ENCODE data around the gene SH3GL1. TPM values are rescaled to one million over a fixed set of nuclear protein-coding genes. Genes with fewer than 3 reads are reported as not detected.

SH3GL1 gene
- total and polyA plus RNA-seq, 7 donors: 28.5 to 47.4 (median 33.9) TPM

GRCh38 chr19:4347521-4347920 is 52.8 kb downstream of the SH3GL1 start:
- Histone ChIP-seq H3K9me3 (no peaks in the 10 kb centered on the region), H3K27ac (no peak overlapping the region), H3K27me3 (no peaks in the 10 kb centered on the region), H3K36me3 (peaks cover 0 to 26% (median 2%) of the 10 kb centered on the region in 4 donors), H3K4me1 (peaks cover 0 to 8% (median 7%) of the 10 kb centered on the region in 4 donors), H3K4me3 (no peak overlapping the region)
- intact Hi-C loops (cut with DNase I): no loop called here
- TF ChIP-seq CTCF (IDR thresholded peaks at IDR 0.05) (no peak), POLR2AphosphoS5 (IDR thresholded peaks at IDR 0.05) (no peak), POLR2A (IDR thresholded peaks at IDR 0.05) (no peak), EP300 (IDR thresholded peaks at IDR 0.05) (no peak)
- no peak for DNase-seq
- WGBS, 2 donors: 67 to 83% methylated on average over 6 of the region's 6 CpGs

GRCh38 chr19:4346020-4346383 is 54.3 kb downstream of the SH3GL1 start:
- Histone ChIP-seq H3K27me3 (no peaks in the 10 kb centered on the region), H3K36me3 (peaks cover 0 to 26% (median 2%) of the 10 kb centered on the region in 4 donors), H3K27ac (no peak overlapping the region), H3K4me3 (no peak overlapping the region), H3K4me1 (peaks cover 0 to 13% (median 12%) of the 10 kb centered on the region in 4 donors), H3K9me3 (no peaks in the 10 kb centered on the region)
- TF ChIP-seq EP300 (IDR thresholded peaks at IDR 0.05) (no peak), POLR2AphosphoS5 (IDR thresholded peaks at IDR 0.05) (no peak), POLR2A (IDR thresholded peaks at IDR 0.05) (no peak), CTCF (IDR thresholded peaks at IDR 0.05) (no peak)
- WGBS, 2 donors: 95 to 96% methylated on average over 6 of the region's 6 CpGs
- intact Hi-C loops (cut with DNase I): no loop called here
- no peak for DNase-seq

DNA sequence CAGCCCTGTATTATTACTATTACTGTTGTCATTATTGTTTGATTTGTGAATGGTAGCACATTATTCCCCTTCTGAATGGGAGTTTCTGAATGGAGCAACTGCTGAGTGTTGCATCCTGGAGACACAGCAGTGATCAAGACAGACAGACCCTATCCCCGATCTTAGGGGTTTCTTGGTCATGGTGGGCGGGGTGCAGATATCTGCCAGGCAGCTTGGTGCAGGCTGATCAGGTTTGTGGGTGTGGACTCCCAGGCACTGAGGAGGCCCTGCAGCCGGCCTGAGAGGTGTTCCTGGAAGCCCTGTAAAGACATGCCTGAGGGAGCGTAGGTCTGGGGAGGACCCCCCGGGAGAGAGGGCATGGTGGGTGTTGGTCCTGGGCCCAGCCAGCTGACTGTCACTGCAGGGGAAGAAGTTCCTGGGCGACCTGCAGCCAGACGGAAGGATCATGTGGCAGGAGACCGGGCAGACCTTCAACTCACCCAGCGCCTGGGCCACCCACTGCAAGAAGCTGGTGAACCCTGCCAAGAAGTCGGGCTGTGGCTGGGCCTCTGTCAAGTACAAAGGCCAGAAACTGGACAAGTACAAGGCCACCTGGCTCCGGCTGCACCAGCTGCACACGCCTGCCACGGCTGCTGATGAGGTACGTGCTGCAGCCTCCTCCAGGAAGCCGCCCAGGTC is 54.9 kb downstream of the SH3GL1 start:
- no peak for TF ChIP-seq POLR2AphosphoS5 (IDR thresholded peaks at IDR 0.05)
- TF ChIP-seq POLR2A (IDR thresholded peaks at IDR 0.05): no peak
- TF ChIP-seq CTCF (IDR thresholded peaks at IDR 0.05): no peak
- no peak for TF ChIP-seq EP300 (IDR thresholded peaks at IDR 0.05)
- intact Hi-C loops (cut with DNase I): no loop called here
- WGBS, 2 donors: 76 to 92% methylated on average over 15 of the region's 15 CpGs
- no peak overlapping the region for H3K4me3 ChIP-seq
- DNase-seq: no peak
- no peak overlapping the region for H3K27ac ChIP-seq
- H3K9me3 ChIP-seq: no peaks in the 10 kb centered on the region
- peaks cover 0 to 13% (median 12%) of the 10 kb centered on the region in 4 donors for H3K4me1 ChIP-seq
- H3K36me3 ChIP-seq: peaks cover 0 to 26% (median 2%) of the 10 kb centered on the region in 4 donors
- H3K27me3 ChIP-seq: no peaks in the 10 kb centered on the region

DNA sequence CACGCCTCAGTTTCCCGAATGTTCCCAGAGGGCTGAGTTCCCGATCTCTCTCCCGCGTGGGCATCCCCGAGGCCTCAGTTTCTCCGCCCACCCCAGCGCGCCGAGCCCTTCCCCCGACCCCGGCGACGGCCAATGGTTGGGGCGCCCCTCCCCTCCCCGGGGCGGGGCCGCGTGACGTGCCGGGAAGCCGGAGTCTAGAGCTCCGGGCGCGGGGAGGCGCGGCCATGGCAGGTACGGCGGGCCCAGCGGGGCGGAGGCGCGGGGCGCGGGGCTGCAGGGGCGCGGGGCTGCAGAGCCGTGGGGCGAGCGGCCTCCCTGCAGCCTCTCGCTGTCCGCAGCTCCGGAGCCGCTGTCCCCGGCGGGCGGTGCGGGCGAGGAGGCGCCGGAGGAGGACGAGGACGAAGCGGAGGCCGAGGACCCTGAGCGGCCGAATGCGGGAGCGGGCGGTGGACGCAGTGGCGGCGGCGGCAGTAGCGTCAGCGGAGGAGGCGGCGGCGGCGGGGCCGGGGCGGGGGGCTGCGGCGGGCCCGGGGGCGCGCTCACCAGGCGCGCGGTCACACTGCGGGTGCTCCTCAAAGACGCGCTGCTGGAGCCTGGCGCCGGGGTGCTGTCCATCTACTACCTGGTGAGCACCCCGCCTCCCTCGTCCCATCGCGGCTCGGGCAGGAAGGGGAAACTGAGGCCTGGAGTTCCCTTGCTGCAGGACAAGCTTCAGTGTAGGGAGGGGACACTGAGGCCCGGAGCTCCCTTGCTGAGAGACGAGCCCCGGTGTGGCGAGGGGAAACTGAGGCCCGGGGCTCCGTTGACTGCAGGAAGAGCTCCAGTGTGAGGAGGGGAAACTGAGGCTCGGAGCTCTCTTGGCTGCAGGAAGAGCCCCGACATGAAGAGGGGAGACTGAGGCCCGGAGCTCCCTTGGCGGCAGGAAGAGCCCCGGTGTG is 56.7 kb downstream of the SH3GL1 start, which contains the start of gene MPND:
Gene MPND, plus strand, starts transcription at position 193 of the 938 bp plus-strand sequence. Its CDS starts 32 bp downstream, at position 225.
- WGBS, 2 donors: 3 to 5% methylated on average over 101 of the region's 101 CpGs
- DNase-seq: peak; percentile 95
- intact Hi-C loops (cut with DNase I): loop anchor here (2.0 to 5.0 kb wide), 2 partner anchors 57 to 96 kb away; partner anchors contain the start of genes SH3GL1 and YJU2

More for the DNA sequence above, 56.7 kb downstream of the SH3GL1 start, which contains the start of gene MPND:
- Histone ChIP-seq H3K4me1 (peaks cover 0 to 17% (median 13%) of the 10 kb centered on the region in 4 donors), H3K9me3 (no peaks in the 10 kb centered on the region), H3K36me3 (peaks cover 0 to 21% (median 2%) of the 10 kb centered on the region in 4 donors), H3K27ac (peak within 1 kb of the TSS; percentile 95 to 99 (median 96)), H3K4me3 (peak within 1 kb of the TSS; percentile 64 to 90 (median 82)), H3K27me3 (no peaks in the 10 kb centered on the region)
- TF ChIP-seq EP300 (IDR thresholded peaks at IDR 0.05) (peak in 1 of 4 donors; percentile 9), CTCF (IDR thresholded peaks at IDR 0.05) (no peak), POLR2A (IDR thresholded peaks at IDR 0.05) (no peak), POLR2AphosphoS5 (IDR thresholded peaks at IDR 0.05) (peak in 2 of 4 donors; percentile 64 to 75)

All from sigmoid colon (tissue), 7 donors.